Measurements from ENCODE around the gene ZNF226.
"Not testable (repeated sequence)": the region's sequence is repeated elsewhere in the genome, so short reads cannot be mapped to it uniquely, and the experiment has no call there.

- TF ChIP-seq CTCF (conservative IDR thresholded peaks at IDR 0.05); EZH2 (IDR thresholded peaks at IDR 0.05; ENCODE audit: low read depth): not testable (repeated sequence)
These were observed 43.7 kb upstream of the ZNF226 start for GRCh38 chr19:44121162-44121561.
